HPDE6-E6E7 (cell line): ENCODE data around the gene TEAD2.
"Not testable (repeated sequence)": the region's sequence is repeated elsewhere in the genome, so short reads cannot be mapped to it uniquely, and the experiment has no call there.

Source experiments
- DNase-seq: peaks from one replicate; pipeline ENCODE4 v3.0.0; 2011; ENCODE audit warnings: missing footprints; ENCODE audit errors: extremely low spot score

The TEAD2 gene

DNA sequence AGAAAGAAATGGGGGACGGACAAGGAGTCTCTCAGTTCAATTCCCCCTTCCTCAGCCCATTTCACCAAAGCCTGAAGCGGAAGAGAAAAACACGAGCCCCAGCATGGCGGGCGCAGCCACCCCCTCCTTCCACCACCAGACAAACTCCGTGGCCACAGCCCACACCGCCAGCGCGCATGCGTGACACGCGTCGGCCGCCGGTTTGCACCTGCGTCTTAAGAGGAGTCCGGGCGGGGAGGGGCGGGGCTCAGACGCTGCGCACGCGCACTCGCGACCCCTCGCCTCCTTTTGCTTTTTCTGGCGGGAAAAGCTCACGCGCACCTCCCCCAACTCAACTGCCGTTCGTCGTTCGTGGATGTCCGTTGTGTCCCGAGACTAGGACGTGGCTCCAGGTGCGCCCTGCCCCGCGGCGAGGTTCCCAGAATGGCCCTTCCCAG is 25.7 kb upstream of the TEAD2 start, which contains the start of gene KASH5:
KASH5 (plus strand) TSS at position 314 of the 437 bp plus-strand sequence. CDS start 2,635 bp downstream, outside the sequence.
- no peak for DNase-seq

- DNase-seq: no peak
Measured at GRCh38 chr19:49383599-49383998, 21.4 kb upstream of the TEAD2 start.

DNA sequence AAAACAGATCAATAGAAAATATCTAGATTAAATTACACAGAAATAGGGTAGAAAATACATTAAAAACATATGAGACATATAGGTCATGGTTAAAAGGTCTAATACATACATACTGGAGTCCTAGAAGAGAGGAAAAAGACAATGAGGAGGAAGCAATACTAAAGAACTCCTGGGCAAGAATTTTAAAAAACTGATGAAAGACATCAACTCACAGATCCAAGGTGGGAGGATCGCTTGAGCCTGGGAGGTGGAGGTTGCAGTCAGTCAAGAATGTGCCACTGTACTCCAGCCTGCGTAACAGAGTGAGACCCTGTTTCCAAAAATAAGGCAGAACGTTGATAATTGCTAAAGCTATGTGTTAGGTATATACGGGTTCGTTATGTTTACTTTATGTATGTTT is 20.4 kb upstream of the TEAD2 start:
- DNase-seq: no peak

- DNase-seq: no peak
Measured at GRCh38 chr19:49380391-49380790, 18.2 kb upstream of the TEAD2 start.

DNA sequence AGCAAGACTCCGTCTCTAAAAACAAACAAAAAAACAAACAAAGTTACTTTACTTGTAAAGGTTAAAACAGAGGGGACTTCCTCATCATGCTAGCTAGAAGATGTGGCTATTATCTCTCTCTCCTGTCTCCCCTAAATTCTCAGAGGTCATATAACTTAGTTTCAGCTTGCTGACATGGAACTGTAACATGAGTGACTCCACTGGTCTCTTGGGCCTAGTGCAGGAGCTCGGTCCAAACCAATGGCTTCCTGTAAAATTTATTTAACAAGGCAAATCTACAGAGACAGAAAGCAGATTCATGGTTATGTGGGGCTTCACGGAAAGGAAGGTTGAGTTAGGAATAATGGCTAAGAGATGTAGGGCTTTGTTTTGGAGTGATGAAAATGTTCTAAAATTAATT is 16.3 kb upstream of the TEAD2 start:
- no peak for DNase-seq

GRCh38 chr19:49374665-49375434 is 12.6 kb upstream of the TEAD2 start:
- no peak for DNase-seq

- DNase-seq: not testable (repeated sequence)
Measured at GRCh38 chr19:49373174-49373573, 11.0 kb upstream of the TEAD2 start.

- no peak for DNase-seq
Measured at GRCh38 chr19:49371184-49371583, 9.0 kb upstream of the TEAD2 start.

DNA sequence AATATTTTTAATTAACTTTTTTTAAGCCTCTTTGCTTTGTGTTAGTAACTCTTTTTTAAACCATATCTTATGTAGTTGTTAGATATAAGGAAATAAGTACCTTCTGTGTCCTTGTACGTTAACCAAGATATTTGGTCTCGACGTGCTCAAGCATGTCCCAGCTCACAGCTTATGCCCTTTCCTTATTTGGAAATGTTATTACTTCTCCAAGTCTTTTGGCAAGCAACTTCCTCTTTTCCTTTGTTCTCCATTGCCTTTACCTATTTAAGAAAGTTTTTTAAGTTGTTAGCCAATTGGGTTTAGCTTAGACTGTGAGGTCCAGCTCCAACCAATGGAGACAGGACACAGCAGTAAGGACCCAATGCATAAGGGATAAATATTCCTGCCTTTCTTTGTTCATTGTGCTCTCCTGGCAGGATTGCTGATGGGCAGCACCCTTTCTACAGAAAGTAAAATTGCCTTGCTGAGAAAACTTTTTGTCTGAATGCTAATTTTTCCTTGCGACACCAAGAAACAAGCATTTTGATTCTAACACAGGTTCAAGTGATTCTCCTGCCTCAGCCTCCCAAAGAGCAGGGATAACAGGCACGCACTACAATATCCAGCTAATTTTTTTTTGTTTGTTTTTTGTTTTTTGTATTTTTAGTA is 6.6 kb upstream of the TEAD2 start:
- DNase-seq: no peak

GRCh38 chr19:49366110-49366509 is 3.9 kb upstream of the TEAD2 start:
- no peak for DNase-seq

DNA sequence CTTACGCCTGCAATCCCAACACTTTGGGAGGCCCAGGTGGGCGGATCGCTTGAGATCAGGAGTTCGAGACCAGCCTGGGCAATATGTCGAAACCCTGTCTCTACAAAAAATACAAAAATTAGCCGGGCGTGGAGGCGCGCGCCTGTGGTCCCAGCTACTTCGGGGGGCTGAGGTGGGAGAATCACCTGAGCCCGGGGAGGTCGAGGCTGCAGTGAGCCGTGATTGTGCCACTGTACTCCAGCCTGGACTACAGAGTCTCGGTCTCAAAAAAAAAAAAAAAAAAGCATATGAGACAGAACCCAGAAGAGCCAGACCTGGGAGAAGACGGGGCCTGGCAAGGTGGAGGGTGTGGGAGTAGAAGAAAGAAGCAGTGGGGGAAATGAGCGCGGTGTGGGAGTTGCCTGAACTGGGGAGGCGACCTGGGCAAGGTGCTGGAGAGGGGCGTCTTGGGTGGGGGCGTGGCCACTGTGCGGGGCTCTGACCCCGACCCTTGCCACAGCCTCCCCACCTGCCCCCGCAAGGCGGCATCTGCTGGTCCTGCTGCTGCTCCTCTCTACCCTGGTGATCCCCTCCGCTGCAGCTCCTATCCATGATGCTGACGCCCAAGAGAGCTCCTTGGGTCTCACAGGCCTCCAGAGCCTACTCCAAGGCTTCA is 2.0 kb upstream of the TEAD2 start:
- no peak for DNase-seq

DNA sequence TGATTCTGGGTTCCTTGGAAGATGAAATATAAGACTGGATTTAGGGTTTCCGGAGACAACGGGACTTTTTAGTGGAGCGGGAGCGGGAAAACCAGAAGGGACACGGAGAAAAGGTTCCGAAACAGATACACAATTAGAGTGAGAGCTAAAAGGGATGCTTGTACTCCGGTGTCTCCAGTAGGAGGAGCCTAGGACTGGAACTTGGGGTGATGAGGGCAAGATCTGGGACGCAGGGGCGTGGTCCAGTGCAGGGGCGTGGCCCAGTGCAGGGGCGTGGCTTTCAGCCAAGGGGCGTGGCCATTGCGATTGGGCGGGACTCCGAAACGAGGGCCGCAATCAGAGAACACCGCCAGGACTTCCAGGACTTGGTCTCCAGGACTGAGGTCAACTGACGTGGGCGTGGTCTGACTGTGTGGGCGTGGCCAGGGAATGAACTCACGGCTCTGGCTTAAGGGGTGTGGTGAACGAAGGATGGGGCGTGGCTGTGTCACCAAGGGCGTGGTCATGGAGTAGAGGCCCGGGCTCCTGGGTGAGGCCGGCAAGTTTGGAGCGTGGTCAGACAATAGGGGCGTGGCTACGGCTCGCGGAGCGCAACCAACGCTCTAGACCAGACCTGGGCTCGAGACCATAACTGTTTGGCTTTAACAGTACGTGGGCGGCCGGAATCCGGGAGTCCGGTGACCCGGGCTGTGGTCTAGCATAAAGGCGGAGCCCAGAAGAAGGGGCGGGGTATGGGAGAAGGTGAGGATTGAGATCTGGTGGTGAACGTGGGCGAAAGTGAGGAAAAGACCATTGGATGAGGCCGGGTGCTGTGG is 1.3 kb upstream of the TEAD2 start, which contains the start of gene DKKL1:
DKKL1 (plus strand) TSS at position 610 of the 815 bp plus-strand sequence; CDS start at position 732, 122 bp downstream.
- peak; percentile 95 for DNase-seq

DNA sequence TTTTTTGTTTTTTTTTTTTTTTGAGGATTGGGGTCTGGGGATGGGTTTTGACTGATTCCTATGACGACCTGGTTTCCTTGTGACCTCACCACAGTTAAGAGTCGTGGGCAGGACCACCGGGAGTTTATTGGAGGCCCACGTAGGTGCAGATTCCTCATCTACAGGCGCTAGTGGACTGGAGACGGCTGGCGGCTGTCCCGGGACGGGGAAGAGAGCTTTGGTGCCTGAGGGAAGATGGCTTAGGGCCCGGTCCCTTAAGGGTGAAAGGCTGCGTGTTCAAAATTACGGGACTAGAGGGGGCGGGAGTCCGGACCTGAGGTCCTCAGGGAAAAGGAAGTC is 682 bp upstream of the TEAD2 start:
- peak; percentile 20 for DNase-seq

- DNase-seq: peak; percentile 17
Measured at GRCh38 chr19:49361438-49362047, 673 bp downstream of the TEAD2 start.

GRCh38 chr19:49359851-49360820 is 2.1 kb downstream of the TEAD2 start:
- no peak for DNase-seq

DNA sequence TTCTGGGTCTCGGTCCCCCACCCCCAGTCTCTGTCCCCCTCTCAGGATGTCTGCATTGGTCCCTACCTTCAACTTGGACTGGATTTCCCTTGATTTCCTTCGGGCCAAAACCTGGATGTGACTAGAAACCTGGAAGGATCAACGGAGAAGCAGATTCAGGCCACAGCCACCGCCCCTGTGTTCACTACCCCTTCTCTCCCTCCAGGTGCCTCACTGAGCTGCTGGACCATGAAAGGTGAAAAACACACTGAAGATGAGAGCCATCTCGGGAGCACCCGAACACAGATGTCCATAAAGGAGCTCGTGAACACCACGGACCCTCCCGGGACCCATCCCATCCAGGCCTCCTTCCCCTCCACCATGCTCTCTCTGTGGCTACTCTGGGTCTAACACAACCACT is 5.0 kb downstream of the TEAD2 start:
- DNase-seq: no peak

DNA sequence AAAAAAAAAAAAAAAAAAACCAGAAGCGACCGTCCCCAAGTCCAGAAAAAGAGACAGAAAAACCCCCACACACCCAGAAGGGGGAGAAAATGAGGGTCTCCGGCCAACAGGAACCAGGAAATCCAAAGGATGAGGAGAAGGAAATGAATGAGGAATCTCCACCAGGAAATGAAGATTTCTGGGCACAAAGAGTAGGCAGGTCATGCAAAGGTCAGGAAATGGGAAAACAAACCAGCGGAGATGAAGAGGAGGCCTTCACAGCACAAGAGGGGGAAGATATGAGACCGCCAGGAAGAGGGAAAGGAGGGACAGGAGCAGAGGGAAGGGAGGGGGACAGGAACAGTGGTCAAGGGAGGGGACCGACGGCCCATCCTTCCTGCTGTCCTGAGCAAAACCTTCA is 5.8 kb downstream of the TEAD2 start:
- DNase-seq: no peak

DNA sequence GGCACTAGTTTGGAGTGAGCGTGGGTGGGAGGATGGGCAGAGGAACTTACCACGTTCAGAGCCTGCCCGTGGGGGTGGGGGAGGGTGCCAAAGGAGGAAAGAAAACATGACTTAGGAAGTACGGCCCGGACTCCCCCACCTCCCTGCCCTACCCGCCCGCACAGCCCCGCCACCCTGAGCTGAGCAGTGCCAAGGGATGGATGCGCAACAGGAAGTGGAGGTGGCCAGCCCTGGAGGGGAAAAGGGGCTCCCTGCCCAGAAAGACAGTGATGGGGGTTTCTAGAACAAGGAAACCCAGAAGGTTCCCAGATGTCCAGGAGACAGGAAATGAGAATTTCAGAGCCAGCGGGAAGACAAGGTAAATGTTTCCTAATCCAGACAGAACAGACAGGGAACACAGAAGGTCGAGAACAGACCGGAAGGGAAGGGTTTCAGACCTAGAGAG is 6.3 kb downstream of the TEAD2 start:
- DNase-seq: no peak

- no peak for DNase-seq
Measured at GRCh38 chr19:49349567-49349966, 12.6 kb downstream of the TEAD2 start.
